A549 (cell line): ENCODE measurements around the gene SDF2L1.

Experiments used
- BHLHE40 ChIP-seq: IDR thresholded peaks from 2 replicates; pipeline ENCODE4 v1.6.1; 2012; ENCODE audit warnings: low read depth, low read length, inconsistent platforms
- CBX2 ChIP-seq: fragments of 200-600 bp; sonication (generic); IDR thresholded peaks from 2 replicates; pipeline ENCODE4 v1.6.1; 2016; ENCODE audit warnings: low read depth, mild to moderate bottlenecking, borderline replicate concordance
- CBX8 ChIP-seq: fragments of 200-600 bp; sonication (generic); IDR thresholded peaks from 2 replicates; pipeline ENCODE4 v1.6.1; 2016
- CHD2 ChIP-seq: fragments of 150-350 bp; IDR thresholded peaks from 2 replicates; pipeline ENCODE4 v1.6.1; 2014; ENCODE audit warnings: low read length; ENCODE audit not compliant: partially characterized antibody
- EP300 ChIP-seq, 2 experiments: fragments of >200 bp; sonication (Bioruptor Twin); formaldehyde crosslinking; IDR thresholded peaks; 2 replicates in 1 of 2; 3 replicates in 1 of 2; pipeline ENCODE4 v1.6.1; 2016 to 2017
- JUN ChIP-seq, 2 experiments: fragments of >200 bp; sonication (Bioruptor Twin); formaldehyde crosslinking; IDR thresholded peaks; 2 replicates in 1 of 2; 3 replicates in 1 of 2; pipeline ENCODE4 v1.6.1; 2016 to 2017
- MAZ ChIP-seq: fragments of 150-350 bp; IDR thresholded peaks from 2 replicates; pipeline ENCODE4 v1.6.1; 2014; ENCODE audit warnings: antibody characterized with exemption, low read depth, low read length, borderline replicate concordance
- POLR2A ChIP-seq: IDR thresholded peaks from 2 replicates; pipeline ENCODE4 v1.6.1; 2012; ENCODE audit warnings: mild to moderate bottlenecking, low read length
- RAD21 ChIP-seq, 2 experiments: fragments of >200 bp in 1 of 2; sonication (Bioruptor Twin) in 1 of 2; formaldehyde crosslinking in 1 of 2; IDR thresholded peaks in 1 of 2; conservative IDR thresholded peaks in 1 of 2; 2 replicates in 1 of 2; 3 replicates in 1 of 2; pipeline ENCODE4 v1.6.1; 2012 to 2018; ENCODE audit warnings: inconsistent platforms in 1 of 2
- RFX5 ChIP-seq: fragments of 450-650 bp; IDR thresholded peaks from 2 replicates; pipeline ENCODE4 v1.7.1; 2014; ENCODE audit warnings: antibody characterized with exemption, mild to moderate bottlenecking, moderate library complexity
- SMC3 ChIP-seq: fragments of >200 bp; sonication (Bioruptor Twin); formaldehyde crosslinking; IDR thresholded peaks from 3 replicates; pipeline ENCODE4 v1.6.1; 2018; ENCODE audit warnings: inconsistent platforms
- ZC3H11A ChIP-seq: fragments of 450-650 bp; IDR thresholded peaks from 2 replicates; pipeline ENCODE4 v1.6.1; 2014; ENCODE audit warnings: antibody characterized with exemption, mild to moderate bottlenecking
- TF ChIP-seq, protein P1 (sequence below): fragments of >200 bp; sonication (Bioruptor Twin); formaldehyde crosslinking; IDR thresholded peaks from 3 replicates; pipeline ENCODE4 v1.5.1; 2016
- TF ChIP-seq, protein P2 (sequence below): fragments of 200-600 bp; sonication (generic); IDR thresholded peaks from 2 replicates; pipeline ENCODE4 v1.6.1; 2016; ENCODE audit warnings: antibody characterized with exemption, mild to moderate bottlenecking, moderate library complexity

DNA sequence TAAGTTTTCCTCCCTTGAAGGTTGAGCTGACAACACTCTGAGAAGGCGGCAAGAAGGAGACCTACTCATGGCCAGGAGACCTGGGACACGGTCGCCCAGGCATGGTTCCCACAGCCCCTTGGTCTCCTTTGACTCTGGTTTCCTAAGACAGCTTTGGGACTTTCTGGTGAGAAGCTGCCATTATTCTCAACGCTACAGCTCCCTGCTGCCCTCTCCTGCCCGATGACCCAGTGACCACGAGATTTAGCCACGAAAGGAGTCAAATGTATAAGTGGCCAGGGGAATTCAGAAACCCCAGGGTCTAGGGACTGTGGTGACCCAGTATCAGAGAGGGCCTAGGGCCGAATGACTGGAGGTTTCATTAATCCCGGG lies 699 bp upstream of the SDF2L1 start:
- TF ChIP-seq, protein P1, sequence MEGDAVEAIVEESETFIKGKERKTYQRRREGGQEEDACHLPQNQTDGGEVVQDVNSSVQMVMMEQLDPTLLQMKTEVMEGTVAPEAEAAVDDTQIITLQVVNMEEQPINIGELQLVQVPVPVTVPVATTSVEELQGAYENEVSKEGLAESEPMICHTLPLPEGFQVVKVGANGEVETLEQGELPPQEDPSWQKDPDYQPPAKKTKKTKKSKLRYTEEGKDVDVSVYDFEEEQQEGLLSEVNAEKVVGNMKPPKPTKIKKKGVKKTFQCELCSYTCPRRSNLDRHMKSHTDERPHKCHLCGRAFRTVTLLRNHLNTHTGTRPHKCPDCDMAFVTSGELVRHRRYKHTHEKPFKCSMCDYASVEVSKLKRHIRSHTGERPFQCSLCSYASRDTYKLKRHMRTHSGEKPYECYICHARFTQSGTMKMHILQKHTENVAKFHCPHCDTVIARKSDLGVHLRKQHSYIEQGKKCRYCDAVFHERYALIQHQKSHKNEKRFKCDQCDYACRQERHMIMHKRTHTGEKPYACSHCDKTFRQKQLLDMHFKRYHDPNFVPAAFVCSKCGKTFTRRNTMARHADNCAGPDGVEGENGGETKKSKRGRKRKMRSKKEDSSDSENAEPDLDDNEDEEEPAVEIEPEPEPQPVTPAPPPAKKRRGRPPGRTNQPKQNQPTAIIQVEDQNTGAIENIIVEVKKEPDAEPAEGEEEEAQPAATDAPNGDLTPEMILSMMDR: peak; percentile 56
- TF ChIP-seq CBX2 (no peak), RAD21 (conservative IDR thresholded peaks at IDR 0.05 in 1 of 2, IDR thresholded peaks at IDR 0.05 in 1 of 2) (peak; percentile 48 to 55), CHD2 (no peak), ZC3H11A (no peak), SMC3 (peak; percentile 46), JUN (IDR thresholded peaks at IDR 0.05) (no peak), CBX8 (no peak), MAZ (no peak), EP300 (IDR thresholded peaks at IDR 0.05) (no peak), RFX5 (no peak), POLR2A (no peak), BHLHE40 (no peak)
- TF ChIP-seq, protein P2, sequence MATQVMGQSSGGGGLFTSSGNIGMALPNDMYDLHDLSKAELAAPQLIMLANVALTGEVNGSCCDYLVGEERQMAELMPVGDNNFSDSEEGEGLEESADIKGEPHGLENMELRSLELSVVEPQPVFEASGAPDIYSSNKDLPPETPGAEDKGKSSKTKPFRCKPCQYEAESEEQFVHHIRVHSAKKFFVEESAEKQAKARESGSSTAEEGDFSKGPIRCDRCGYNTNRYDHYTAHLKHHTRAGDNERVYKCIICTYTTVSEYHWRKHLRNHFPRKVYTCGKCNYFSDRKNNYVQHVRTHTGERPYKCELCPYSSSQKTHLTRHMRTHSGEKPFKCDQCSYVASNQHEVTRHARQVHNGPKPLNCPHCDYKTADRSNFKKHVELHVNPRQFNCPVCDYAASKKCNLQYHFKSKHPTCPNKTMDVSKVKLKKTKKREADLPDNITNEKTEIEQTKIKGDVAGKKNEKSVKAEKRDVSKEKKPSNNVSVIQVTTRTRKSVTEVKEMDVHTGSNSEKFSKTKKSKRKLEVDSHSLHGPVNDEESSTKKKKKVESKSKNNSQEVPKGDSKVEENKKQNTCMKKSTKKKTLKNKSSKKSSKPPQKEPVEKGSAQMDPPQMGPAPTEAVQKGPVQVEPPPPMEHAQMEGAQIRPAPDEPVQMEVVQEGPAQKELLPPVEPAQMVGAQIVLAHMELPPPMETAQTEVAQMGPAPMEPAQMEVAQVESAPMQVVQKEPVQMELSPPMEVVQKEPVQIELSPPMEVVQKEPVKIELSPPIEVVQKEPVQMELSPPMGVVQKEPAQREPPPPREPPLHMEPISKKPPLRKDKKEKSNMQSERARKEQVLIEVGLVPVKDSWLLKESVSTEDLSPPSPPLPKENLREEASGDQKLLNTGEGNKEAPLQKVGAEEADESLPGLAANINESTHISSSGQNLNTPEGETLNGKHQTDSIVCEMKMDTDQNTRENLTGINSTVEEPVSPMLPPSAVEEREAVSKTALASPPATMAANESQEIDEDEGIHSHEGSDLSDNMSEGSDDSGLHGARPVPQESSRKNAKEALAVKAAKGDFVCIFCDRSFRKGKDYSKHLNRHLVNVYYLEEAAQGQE: no peak
